Measurements from ENCODE around the gene ITGB2.

GRCh38 chr21:44929242-44929798 is 8.6 kb upstream of the ITGB2 start:
- no peak for TF ChIP-seq EZH2 (IDR thresholded peaks at IDR 0.05; ENCODE audit: low read length, unreplicated experiment)
- TF ChIP-seq, protein P1, sequence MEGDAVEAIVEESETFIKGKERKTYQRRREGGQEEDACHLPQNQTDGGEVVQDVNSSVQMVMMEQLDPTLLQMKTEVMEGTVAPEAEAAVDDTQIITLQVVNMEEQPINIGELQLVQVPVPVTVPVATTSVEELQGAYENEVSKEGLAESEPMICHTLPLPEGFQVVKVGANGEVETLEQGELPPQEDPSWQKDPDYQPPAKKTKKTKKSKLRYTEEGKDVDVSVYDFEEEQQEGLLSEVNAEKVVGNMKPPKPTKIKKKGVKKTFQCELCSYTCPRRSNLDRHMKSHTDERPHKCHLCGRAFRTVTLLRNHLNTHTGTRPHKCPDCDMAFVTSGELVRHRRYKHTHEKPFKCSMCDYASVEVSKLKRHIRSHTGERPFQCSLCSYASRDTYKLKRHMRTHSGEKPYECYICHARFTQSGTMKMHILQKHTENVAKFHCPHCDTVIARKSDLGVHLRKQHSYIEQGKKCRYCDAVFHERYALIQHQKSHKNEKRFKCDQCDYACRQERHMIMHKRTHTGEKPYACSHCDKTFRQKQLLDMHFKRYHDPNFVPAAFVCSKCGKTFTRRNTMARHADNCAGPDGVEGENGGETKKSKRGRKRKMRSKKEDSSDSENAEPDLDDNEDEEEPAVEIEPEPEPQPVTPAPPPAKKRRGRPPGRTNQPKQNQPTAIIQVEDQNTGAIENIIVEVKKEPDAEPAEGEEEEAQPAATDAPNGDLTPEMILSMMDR (conservative IDR thresholded peaks at IDR 0.05; ENCODE audit: low read depth, low read length) = no peak
- no peak for TF ChIP-seq EZH2phosphoT487 (IDR thresholded peaks at IDR 0.05; ENCODE audit: borderline replicate concordance, low read length)
